Lower lobe of right lung (tissue), 2 donors: ENCODE data around the gene OR52N2. TPM values are rescaled to one million over a fixed set of nuclear protein-coding genes. Genes with fewer than 3 reads are reported as not detected.

Source experiments
- ATAC-seq, 2 donors: fragments of 200-7000 bp; cut with Tn5 transposase; one replicate each; pipeline ENCODE4 v1.9.1; 2020 to 2022; ENCODE audit warnings: mild to moderate bottlenecking in 2 of 2, moderate library complexity in 2 of 2
- DNase-seq: peaks from one replicate; pipeline ENCODE4 v3.0.0-alpha.2; 2020
- H3K27ac ChIP-seq: fragments of 200-600 bp; one replicate; pipeline ENCODE4 v1.8.0; 2022
- H3K27me3 ChIP-seq: fragments of 200-600 bp; one replicate; pipeline ENCODE4 v1.8.0; 2022; ENCODE audit warnings: low read depth
- H3K36me3 ChIP-seq: fragments of 200-600 bp; one replicate; pipeline ENCODE4 v1.8.0; 2022; ENCODE audit warnings: mild to moderate bottlenecking
- H3K4me1 ChIP-seq: fragments of 200-600 bp; one replicate; pipeline ENCODE4 v1.8.0; 2022
- H3K4me3 ChIP-seq: fragments of 200-600 bp; one replicate; pipeline ENCODE4 v1.8.0; 2022; ENCODE audit warnings: mild to moderate bottlenecking
- H3K9me3 ChIP-seq: fragments of 200-600 bp; one replicate; pipeline ENCODE4 v1.8.0; 2022
- intact Hi-C: fragments of 100-400 bp; cut with DNase I; formaldehyde crosslinking; loops from one replicate; pipeline ENCODE4 v1.11.0; 2022
- long read RNA-seq: library from polyadenylated mRNA; unstranded; transcript quantifications from one replicate; pipeline ENCODE4 v2.0.0, GENCODE V29; 2021
- total RNA-seq: library from RNA; stranded (reverse); fragmentation: NEBNext Ultra II Directional; extraction: Animal tissue kit (Norgen Biotek cat#: 25700); gene quantifications from one replicate; pipeline ENCODE4 v1.2.1, GENCODE V29; 2021
- TF ChIP-seq, protein P1 (sequence below): fragments of 200-600 bp; IDR thresholded peaks from one replicate; pipeline ENCODE4 v1.8.0; 2022; ENCODE audit warnings: antibody characterized with exemption, mild to moderate bottlenecking
- donor health status: DM: no; HTN: yes; CAD: no; lungs with severe emphysema.

OR52N2 gene
- not detected for total RNA-seq
- long read RNA-seq: 0 reads

- ATAC-seq (peak; percentile 95 to 97), DNase-seq (peak; percentile 59)
- intact Hi-C loops: loop anchor here (10.0 kb wide), 1 partner anchor 334 kb away; no protein-coding TSS in a partner anchor
- Histone ChIP-seq H3K27me3 (no peaks in the 10 kb centered on the region), H3K4me1 (peaks cover 11% of the 10 kb centered on the region), H3K27ac (no peak within 1 kb of the TSS), H3K4me3 (peak within 1 kb of the TSS; percentile 56), H3K36me3 (no peaks in the 10 kb centered on the region), H3K9me3 (no peaks in the 10 kb centered on the region)
- TF ChIP-seq, protein P1, sequence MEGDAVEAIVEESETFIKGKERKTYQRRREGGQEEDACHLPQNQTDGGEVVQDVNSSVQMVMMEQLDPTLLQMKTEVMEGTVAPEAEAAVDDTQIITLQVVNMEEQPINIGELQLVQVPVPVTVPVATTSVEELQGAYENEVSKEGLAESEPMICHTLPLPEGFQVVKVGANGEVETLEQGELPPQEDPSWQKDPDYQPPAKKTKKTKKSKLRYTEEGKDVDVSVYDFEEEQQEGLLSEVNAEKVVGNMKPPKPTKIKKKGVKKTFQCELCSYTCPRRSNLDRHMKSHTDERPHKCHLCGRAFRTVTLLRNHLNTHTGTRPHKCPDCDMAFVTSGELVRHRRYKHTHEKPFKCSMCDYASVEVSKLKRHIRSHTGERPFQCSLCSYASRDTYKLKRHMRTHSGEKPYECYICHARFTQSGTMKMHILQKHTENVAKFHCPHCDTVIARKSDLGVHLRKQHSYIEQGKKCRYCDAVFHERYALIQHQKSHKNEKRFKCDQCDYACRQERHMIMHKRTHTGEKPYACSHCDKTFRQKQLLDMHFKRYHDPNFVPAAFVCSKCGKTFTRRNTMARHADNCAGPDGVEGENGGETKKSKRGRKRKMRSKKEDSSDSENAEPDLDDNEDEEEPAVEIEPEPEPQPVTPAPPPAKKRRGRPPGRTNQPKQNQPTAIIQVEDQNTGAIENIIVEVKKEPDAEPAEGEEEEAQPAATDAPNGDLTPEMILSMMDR: peak; percentile 83
Observed at GRCh38 chr11:5808500-5809121, at the start of gene OR52N2. Gene OR52N2, plus strand, starts transcription at chr11:5808924. Its CDS starts 11,412 bp downstream, at chr11:5820336.

GRCh38 chr11:5767056-5767455 lies 41.7 kb upstream of the OR52N2 start:
- Histone ChIP-seq H3K9me3 (no peaks in the 10 kb centered on the region), H3K27ac (no peak overlapping the region), H3K27me3 (no peaks in the 10 kb centered on the region), H3K4me3 (no peak overlapping the region), H3K36me3 (no peaks in the 10 kb centered on the region), H3K4me1 (no peaks in the 10 kb centered on the region)
- ATAC-seq (no peak), DNase-seq (no peak)
- intact Hi-C loops: no loop called here
- TF ChIP-seq, protein P1: no peak

- Histone ChIP-seq H3K4me1 (no peaks in the 10 kb centered on the region), H3K27ac (no peak within 1 kb of the TSS), H3K27me3 (no peaks in the 10 kb centered on the region), H3K36me3 (no peaks in the 10 kb centered on the region), H3K4me3 (no peak within 1 kb of the TSS), H3K9me3 (no peaks in the 10 kb centered on the region)
- intact Hi-C loops: no loop called here
- DNase-seq (no peak), ATAC-seq (no peak)
- TF ChIP-seq, protein P1: no peak
Observed at GRCh38 chr11:5783255-5783654, 25.5 kb upstream of the OR52N2 start, which contains the start of gene OR52N5. Gene OR52N5, minus strand, starts transcription at chr11:5783355. Its CDS starts 4,721 bp downstream, at chr11:5778634.

DNA sequence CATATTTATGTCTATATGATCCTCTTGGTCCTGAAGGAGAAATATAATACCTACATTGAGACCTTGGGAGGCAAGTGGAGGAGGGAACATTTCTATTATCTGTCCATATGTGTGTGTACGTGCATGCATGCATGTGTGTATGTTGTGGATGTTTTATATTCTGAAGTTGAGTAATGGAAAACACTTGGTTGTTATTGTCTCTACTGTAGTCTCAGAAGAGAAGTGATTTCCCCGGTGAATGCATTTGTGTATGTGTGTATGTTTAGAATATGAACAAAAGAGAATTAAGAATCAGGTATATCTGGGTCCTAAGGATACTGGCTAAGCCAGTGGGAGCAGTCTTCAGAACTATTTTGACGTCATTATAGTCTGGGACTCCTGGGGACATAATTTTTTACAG lies 17.6 kb upstream of the OR52N2 start, which contains the start of gene OR52N1:
OR52N1 (minus strand) TSS at position 101 of the 400 bp plus-strand sequence. CDS start 2,449 bp downstream, outside the sequence.
- no peaks in the 10 kb centered on the region for H3K27me3 ChIP-seq
- no peak for DNase-seq
- TF ChIP-seq, protein P1: no peak
- no peaks in the 10 kb centered on the region for H3K4me1 ChIP-seq
- ATAC-seq: no peak
- no peak within 1 kb of the TSS for H3K27ac ChIP-seq
- intact Hi-C loops: no loop called here
- no peaks in the 10 kb centered on the region for H3K36me3 ChIP-seq
- H3K4me3 ChIP-seq: no peak within 1 kb of the TSS
- no peaks in the 10 kb centered on the region for H3K9me3 ChIP-seq

- no peaks in the 10 kb centered on the region for H3K36me3 ChIP-seq
- no peaks in the 10 kb centered on the region for H3K27me3 ChIP-seq
- H3K4me1 ChIP-seq: no peaks in the 10 kb centered on the region
- ATAC-seq (no peak), DNase-seq (no peak)
- TF ChIP-seq, protein P1: no peak
- no peak overlapping the region for H3K4me3 ChIP-seq
- intact Hi-C loops: no loop called here
- no peak overlapping the region for H3K27ac ChIP-seq
- no peaks in the 10 kb centered on the region for H3K9me3 ChIP-seq
Observed at GRCh38 chr11:5796541-5796940, 12.2 kb upstream of the OR52N2 start.
